HG03342 (cell line): ENCODE results near the gene HLA-G.
"Not testable (repeated sequence)": the region's sequence is repeated elsewhere in the genome, so short reads cannot be mapped to it uniquely, and the experiment has no call there.

Experiments
- ATAC-seq: cut with Tn5 transposase; IDR thresholded peaks from one replicate; pipeline ENCODE4 v1.9.1; 2021; ENCODE audit warnings: mild to moderate bottlenecking, moderate library complexity; ENCODE audit not compliant: unreplicated experiment

The HLA-G gene

GRCh38 chr6:29865631-29866030 lies 38.0 kb downstream of the HLA-G start:
- ATAC-seq: no peak

GRCh38 chr6:29870104-29870503 lies 42.5 kb downstream of the HLA-G start:
- ATAC-seq: no peak

DNA sequence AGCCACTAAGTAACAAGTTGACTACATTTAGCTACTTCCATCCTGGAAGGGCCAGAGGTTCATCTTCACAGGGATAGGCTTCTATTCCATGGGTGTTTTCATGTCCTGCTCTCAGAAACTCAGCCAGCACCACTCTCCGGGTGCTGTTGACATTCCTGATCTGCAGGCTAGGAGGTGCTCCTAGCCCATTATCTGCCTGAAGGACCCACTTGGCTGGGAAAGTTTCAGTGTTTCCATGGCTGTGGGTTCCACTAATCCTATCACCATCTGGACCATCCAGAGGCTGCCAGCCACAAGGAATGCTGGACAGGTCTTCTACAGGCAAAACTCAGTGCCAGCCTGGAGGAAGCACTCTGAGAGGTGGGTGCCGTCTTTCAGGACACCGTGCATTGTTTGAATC lies 45.2 kb downstream of the HLA-G start:
- ATAC-seq: no peak

DNA sequence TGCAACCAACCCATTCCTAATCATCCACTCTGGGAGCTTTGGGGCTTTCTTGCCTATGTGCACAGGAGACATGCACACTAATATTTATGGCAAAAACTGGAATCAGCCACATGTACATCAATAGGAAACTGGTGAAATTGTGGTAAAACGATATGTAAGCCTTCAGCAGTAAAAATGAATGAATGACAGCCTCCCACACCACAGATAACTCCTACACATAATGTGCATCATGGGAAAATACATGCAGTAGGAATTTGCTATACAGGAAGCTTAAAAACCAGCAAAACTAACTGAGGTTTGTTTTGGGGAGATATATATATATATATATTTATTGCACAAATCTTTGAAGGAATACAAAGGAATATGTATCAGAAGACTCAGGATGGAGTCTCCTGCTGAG lies 47.6 kb downstream of the HLA-G start:
- ATAC-seq: no peak

DNA sequence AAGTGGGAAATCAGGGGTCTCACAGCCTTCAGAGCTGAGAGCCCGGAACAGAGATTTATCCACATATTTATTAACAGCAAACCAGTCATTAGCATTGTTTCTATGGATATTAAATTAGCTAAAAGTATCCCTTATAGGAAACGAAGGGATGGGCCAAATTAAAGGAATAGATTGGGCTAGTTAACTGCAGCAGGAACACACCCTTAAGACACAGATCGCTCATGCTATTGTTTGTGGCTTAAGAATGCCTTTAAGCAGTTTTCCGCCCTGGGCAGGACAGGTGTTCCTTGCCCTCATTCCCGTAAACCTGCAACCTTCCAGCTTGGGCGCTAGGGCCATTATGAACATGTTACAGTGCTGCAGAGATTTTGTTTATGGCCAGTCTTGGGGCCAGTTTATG lies 48.1 kb downstream of the HLA-G start:
- ATAC-seq: not testable (repeated sequence)
